DMS53 (cell line): ENCODE data around the gene ANKDD1B.

Source experiments
- DNase-seq: peaks from one replicate; lab custom pipeline; 2025; lab: John Stamatoyannopoulos, UW

Gene ANKDD1B

DNA sequence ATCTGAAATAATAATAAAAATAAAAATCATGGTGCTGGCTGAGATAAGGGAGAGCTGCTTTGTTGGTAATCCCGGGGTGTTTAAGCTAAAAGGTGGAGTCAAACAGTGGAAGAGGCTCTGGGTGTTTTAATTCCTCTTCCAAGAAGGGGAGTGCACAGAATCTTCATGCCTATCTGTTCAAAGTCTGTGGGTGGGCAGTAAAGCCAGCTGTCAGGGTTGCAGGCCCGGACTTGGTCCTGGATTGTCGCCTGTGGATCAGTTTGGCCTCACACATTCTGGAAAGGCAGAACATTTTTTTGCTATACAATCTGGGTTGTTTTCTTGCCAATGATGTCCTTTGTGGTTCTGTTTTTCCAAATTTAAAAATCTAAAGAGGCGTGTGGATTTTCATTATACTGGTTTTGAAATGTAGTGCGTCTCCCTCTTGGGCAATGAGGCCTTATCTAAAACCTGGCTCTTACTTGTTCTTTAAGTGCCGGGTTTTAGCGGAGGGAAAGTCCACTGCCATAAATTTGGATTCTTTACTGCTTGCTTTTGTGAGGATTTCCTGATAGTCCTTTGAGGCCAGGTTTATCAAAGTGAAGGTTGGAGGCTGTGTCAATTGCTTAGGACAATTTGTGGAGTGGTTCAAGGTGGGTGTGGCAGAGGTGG, 5.8 kb downstream of the ANKDD1B start:
- DNase-seq: no peak

DNA sequence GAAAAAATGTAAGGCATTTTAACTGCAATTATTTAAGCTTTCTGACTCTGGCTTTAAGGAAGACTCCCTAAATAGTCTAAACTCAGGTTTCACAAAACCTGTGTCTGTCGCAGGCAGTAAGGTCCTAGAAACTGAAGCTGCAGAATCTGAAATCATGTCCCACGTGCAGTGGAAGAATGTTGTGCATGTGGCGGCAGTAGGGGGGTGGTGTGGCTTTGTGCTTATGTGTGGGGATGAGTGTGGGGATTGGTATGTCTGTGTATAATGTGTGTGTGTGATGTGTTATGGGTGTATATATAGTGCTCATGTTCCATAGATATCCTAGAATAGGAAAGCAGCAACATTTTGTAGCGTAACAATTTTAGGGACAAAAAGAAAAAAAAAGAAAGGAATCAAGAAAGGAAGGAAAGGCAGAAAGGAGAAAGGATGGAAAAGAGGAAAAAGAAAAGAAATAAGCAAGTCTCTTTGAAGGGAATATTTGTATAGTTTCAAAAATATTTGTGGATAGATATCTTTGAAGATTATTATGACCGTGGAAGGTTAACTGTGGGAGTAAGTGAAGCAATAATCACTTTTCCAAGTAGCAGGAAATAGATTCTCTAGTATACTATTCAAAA, 6.6 kb downstream of the ANKDD1B start:
- DNase-seq: no peak

DNA sequence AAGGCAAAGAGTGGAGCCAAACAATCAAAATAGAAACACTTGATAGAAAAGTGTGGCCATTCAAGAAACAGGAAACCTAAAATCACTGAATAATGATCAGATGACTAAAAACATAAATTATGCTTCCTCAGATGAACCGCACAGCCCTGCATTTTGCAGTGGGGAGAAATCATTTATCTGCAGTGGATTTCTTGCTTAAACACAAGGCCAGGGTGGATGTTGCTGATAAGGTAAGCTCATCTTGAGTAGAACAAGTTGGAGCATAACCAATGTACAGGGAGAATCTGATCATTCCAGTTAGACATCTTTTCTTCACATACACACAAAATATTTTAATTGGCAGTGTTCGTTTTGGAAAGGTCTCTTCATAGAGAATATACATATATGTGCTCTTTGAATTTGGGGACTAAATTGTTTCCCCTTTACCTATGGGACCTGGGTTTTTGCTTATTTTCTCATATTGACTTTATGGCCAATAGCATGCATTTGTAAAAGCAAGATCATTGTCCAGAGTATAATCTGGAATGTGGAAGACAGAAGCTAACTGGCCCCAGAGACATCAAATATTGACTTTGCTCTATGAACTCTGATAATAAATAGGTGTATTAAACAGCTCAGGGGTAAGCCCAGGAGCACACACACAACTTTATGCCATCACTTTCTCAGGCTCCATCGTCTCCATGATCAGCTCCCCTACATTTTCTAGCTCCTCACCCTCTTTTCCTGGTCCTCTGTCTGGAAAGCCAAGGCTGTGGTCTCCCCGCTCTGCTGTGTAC, 9.1 kb downstream of the ANKDD1B start:
- DNase-seq: peak; percentile 11

DNA sequence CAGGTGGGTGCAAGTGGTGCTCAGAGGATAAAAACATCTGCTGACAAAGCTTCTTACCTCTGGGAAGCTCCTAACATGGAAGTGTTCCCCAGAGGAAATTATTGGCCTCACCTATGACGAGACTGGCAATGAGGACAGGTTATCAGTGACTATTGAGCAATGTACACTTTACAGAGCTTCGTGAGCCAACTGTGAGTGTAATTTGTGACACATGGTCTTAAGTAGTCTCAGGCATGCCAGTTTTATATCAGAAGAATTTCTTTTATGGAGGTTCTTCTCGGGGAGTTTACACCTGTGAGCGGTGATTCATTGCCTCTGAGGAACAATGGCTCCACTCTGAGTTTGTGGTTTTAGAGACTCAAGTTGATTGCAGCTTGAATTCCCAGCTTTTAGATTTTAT, 11.3 kb downstream of the ANKDD1B start:
- no peak for DNase-seq

DNA sequence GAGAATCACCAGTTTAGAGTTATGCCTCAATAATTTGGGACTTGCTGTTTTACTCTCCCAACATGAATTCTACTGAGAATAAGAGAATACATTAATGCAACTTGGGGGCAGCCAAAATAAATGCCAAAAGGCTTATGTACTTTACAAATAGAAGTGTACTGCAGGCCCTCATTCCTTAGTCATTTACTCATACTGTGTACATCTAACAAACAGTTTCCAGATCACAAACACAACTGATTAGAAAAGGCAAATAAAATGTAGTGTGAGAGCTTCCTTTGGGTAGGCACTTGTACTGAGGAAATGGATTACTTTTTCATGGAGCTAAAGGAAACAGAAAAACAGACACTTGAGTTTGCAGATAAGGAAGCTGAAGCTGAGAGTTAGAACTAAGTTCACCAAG, 12.6 kb downstream of the ANKDD1B start:
- peak; percentile 9 for DNase-seq

DNA sequence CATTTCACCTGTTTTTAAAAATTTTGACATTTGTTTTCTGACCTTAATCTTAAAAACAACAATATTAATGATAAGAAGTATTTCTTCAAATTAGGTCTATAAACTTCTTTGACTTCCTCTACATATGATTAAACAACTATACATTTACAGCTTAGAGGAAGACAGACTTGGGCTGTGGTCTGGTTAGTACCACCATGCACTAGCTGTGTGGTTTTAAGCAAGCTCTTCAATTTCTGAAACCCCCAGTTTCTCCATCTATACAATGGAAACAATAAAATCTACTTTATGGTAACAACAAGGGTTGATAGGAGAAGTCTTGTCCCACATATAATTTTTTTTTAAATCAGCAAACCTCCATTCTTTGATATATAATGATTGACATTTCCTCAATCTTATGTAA, 15.7 kb downstream of the ANKDD1B start:
- no peak for DNase-seq

DNA sequence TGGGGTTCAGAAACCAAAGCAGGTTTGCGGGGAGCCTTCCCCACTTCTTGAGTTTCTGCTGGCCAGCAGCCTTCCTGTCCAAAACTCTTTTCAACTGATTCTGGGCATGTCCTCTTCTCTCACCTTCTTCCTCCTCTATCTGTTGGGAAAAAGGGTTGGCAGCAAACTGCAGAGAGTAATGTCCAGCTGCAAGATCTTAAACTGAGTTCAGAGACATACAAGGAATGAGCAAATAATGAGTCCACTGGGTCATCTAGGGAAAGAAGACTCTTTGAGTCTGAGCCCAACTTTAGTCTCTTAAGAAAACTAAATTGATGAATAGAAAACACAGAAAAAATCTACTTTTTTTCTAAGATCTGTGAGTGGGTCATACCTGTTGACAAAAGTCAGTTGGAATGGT, 16.5 kb downstream of the ANKDD1B start:
- DNase-seq: no peak

DNA sequence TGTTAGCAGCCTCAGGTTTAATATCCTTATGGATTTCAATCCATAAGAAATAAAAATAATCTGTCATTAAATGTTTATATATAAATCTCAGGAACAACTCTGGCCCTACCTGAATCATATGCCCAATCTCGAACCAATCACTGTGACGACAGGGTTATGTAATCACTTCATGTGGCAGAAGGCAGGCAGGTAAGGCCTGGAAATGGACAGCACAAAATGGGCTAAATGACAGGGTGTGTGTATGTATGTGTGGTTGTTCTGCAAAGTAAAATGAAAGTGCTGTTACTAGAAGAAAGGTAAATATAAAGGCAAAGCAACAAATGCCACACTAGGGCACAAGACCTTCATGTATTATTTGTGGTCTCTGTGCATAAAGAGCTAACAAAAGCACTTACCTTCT, 19.6 kb downstream of the ANKDD1B start:
- DNase-seq: no peak

DNA sequence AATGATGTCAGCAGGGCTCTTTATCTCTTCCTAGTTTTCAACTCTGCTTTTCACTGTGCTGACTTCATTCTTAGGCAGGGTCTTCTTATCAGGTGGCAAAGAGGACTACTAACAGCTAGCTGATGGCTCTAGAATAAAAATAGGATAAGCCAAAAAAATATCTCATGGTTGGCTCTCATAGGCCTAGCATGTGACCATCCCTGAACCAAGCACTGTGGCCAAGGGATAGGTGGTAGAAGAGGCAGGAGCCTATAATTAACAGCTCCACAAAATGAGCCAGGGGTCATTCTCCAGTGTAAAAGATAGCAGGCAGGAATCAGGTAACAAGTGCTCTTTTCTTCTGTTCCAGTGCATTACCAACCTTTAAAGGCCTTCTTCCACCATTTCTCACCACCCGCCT, 21.1 kb downstream of the ANKDD1B start:
- no peak for DNase-seq

DNA sequence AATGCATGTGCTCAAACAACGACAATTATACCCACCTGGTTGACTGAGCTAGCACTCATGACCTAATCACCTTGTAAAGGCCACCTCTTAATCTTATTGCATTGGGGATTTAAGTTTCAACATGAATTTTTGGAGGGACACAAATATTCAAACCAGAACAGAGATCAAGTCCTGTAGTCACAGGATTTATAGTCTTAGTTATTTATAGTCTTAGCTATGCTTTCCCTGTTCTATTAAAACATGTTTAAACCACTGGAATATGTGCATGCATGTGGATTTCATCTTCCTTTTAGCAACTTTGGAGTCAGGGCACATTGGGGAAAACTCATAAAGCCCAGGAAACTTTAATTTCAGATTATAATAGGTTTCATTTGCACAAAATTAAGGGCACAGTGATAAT, 26.7 kb downstream of the ANKDD1B start:
- DNase-seq: no peak

DNA sequence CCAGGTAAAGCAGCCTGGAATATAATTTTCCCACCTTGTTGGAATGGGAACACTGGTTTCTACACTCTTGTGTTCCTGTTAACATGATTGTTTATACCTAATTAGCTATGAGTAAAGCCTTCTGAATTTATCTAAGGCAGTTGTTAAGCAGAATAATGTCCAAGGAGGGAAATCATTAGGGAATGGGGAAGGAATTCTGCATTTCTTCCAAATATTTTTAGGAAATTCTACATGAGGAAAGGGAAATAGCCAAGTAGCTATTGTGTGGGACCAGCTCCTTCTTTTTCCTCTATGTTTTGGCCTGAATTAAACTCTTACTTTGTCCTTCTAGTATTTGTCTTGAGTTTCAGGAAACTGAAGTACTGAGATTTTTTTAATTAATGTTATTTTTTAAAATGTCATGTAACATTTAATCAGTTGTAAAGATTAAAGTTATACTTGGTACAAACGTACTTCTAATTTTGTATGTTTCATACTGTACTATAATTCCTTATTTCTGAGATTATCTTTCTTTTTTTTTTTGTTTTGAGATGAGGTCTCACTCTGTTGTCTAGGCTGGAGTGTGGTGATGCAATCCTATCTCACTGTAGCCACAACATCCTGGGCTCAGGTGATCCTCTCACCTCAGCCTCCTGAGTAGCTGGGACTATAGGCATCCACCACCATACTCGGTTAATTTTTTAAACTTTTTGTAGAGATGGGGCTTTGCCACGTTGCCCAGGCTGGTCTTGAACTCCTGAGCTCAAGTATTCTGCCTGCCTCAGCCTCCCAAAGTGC, 28.5 kb downstream of the ANKDD1B start:
- no peak for DNase-seq

DNA sequence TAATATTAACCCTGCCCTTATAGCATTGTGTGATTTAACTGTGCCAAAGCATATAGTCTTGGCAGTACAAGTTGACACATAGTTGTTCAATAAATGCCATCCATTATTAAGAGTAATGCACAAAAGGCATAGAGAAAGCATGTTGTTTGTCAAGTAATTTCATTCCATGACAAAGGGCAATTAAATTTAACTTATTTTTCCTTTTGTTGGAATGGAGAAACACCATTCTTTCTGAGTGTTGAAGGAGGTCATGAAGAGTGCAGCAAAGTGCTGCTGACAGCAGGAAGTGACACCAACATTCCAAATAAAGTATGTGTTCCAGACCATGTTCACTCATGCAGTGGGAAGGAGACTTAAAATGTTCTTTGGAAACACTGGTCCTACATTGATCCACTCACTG, 29.1 kb downstream of the ANKDD1B start:
- DNase-seq: peak; percentile 11

DNA sequence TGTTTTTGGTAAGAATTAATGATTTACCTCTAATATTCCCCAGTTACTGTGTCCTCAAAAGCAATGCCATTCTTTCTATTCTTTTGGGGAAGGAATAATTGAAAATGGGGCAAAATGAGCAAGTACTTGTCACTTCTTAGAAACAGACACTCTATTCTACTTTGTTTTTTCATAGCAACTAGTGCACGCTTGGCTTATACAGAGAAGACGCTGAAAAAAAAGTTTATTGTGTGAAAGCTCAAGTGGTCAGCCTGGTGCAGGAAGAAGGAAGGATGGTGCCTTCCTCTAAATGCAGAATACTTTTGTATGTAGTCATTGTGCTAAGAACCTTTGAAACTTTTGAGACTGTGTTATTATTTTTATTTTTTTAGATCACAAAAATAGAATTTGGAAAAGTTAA, 29.6 kb downstream of the ANKDD1B start:
- DNase-seq: no peak

DNA sequence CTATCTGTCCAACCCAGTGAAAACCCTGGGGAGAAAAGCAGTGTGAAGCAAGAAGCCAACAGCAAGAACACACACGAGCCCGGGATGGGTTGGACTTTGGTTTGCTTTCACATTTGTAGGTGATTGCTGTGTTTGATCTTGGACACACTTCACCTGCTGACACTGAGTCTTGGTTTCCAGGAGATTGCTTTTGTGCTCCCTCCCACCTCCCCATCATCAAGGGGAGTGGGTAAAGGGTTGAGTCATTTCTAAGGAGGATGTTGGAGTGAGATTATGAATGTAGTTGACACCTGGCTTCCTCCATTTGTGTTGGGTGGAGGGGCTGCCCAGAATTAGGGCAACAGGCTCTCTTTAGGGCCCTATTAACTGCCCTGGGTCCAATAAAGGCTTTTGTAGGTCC, 37.5 kb downstream of the ANKDD1B start:
- DNase-seq: no peak

DNA sequence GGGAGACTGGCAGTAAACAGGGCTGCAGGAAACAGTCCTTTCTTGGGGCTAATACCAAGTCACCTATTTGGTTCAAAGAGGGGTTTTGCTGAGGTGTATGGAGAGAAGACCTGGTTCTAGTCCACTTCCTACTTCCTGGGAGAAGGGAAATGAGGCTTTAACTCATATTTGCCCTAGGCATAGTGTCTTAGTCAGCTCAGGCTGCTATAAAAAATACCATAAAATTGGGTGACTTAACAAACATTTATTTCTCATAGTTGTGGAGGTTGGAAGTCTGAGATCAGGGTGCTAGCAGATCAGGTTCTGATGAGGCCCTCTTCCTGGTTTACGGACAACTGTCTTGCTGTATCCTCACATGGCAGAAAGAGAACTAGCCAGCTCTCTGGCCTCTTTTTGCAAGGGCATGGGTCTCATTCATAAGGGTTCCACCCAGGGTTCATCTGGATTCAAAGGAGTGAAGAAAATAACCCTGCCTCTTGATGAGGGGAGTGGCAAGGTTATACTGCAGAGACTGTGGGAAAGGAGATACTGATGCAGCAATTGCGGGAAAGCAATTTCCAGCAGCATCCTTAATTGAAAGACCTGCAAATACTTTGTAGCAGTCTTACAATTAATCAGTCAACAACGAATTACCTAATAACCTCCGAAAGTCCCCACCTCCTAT, 40.5 kb downstream of the ANKDD1B start:
- no peak for DNase-seq

DNA sequence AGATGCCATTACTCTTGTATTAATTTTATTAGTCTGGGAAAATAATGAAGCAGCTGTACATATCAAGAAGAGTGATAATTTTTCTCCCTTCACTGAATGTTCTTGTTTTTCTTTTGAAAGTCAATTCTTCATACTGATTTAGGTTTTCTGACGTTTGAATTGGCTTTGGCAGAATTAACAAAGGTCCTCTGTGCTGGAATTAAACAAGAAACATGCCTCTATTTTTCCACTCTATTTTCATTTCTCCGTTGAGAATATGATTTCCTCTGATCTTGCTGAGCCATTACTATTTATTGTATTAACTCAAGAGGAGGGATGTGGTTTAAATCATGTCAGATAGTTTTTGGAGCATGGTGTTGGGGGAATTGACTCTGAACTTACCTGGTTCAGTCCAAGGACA, 42.3 kb downstream of the ANKDD1B start:
- DNase-seq: no peak

DNA sequence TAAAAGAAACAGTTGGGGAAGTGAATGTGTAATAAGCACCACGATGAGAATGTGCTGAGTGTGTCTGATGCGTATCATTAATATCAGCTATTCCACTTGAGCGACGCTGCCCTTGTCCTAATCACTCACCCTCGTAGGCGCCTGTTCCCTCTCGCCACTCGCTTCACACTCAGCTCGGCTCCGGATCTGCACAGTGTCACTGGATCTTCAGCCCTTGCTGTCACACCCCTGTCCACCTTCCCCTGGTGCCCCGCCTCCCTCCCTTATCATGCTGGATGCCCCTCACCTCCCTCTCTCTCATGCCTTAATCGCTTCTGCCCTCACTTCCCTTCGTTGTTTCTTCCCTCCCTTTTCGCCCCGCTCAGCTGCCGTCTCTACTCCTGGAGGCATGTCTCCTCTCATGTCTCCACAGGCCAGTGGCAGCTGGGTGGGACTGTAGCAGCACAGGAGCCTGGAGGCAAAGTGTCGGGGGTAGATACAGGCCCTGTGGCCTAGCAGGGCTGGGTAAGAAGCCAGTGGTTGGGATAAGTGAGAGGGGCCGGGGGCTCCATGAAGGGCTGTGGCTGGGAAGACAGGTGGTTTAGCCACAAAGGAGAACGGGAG, 43.5 kb downstream of the ANKDD1B start:
- no peak for DNase-seq

DNA sequence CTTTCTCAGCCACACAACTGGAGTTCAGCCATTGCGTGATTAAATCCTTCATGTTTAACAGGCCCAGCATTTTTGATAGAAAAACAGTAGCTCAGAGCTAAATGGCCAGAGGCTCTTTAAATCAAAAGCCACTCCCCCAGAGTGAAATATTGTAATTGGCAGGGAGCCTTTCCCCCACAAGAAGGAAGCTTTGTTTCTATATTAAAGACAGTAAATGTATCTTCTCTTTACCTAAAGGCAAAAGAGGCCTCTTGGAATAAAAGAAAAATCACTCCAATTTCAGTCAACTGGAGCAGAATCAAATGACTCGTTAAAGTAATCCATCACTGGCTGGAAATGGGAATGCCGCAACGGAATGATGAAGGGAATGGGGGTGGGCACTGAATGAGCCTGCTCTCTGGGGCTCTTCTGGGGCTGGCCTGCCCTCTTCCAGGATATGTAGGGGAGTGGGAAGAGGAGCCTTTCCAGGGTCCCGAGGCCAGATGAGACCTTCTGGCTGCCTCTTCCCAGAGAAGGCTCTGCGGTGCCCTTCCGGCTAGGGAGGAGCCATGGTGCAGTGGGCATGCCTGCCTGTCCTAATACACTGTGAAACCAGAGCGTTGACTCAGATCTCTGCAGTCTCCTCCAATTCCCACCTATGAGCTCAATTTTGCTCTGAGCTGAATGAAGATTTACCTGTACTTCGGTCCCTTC, 45.2 kb downstream of the ANKDD1B start:
- DNase-seq: no peak

DNA sequence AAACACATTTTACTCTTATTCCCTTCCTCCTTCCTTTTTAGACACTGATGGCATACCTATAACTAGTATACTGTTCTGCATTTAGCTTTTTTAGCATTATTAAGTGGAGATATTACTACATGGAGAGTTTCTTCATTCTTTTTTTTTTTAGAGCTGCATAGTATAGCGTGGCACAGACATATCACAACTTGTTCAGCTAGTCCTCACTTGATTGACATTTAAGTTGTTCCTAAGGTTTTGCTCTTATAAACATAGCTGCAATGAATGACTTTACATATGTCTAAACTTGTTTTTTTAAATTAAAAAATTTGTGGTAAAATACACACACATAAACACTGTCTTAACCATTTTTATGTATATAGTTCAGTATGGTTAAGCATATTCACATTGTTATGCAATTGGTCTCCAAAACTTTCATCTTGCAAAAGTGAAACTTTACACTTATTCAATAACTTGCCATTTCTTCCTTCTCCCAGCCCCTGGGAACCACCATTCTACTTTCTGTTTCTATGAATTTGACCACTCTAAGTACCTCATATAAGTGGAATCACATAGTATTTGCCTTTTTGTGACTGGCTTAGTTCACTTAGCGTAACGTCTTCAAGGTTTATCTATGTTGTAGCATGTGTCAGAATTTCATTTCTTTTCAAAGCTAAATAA, 48.7 kb downstream of the ANKDD1B start:
- no peak for DNase-seq

DNA sequence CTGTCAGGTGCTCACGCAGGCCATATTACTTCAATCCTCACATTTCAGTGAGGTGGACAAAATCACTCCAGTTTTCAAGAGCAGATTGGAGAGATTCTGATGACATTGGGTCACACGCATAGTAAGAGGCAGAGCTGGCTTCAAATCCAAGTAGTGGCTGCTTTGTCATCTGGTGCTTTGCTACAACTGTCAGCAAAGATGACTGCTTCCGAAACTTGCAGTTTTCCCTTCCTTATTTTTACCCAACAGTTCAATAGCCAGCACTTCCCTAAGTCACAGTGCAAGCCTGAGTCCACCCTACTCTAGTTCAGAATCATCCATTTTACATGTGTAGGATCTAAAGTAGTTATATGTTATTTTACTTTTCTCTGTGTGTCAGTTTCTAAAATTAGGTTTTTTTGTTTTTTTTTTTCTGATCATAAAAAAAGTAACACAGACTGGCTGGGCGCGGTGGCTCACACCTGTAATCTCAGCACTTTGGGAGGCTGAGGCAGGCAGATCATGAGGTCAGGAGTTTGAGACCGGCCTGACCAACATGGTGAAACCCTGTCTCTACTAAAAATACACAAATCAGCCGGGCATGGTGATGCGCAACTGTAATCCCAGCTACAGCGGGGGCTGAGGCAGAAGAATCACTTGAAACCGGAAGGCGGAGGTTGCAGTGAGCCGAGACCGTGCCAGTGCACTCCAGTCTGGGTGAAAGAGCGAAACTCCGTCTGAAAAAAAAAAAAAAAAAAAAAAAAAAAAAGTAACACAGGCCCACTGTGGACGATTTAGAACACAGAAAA, 49.6 kb downstream of the ANKDD1B start:
- DNase-seq: no peak
